HEK293T (cell line): Measurements from ENCODE around the gene VSTM2L.
A peak's percentile ranks its signal among the peaks of the same experiment; 100 is the strongest.

Experiments used
- CTCF ChIA-PET: fragments of 350-600 bp; formaldehyde crosslinking; extraction: SDS; loops from one replicate; lab custom pipeline; 2021; ENCODE audit warnings: antibody characterized with exemption, inconsistent platforms; lab: Yijun Ruan, JAX
- POLR2A ChIA-PET: fragments of 350-600 bp; formaldehyde crosslinking; extraction: SDS; loops from one replicate; lab custom pipeline; 2020; ENCODE audit warnings: antibody characterized with exemption, inconsistent platforms; lab: Yijun Ruan, JAX
- DNase-seq: peaks from one replicate; pipeline ENCODE4 v3.0.0; 2012; ENCODE audit warnings: mixed read lengths; ENCODE audit errors: extremely low spot score
- ARNT ChIP-seq: fragments of 450-650 bp; IDR thresholded peaks from 2 replicates; pipeline ENCODE4 v1.6.1; 2017; ENCODE audit warnings: mild to moderate bottlenecking
- BHLHE40 ChIP-seq: fragments of 450-650 bp; IDR thresholded peaks from 2 replicates; pipeline ENCODE4 v1.6.1; 2016; ENCODE audit warnings: mild to moderate bottlenecking, moderate library complexity, borderline replicate concordance
- CTBP1 ChIP-seq: fragments of 450-650 bp; IDR thresholded peaks from 2 replicates; pipeline ENCODE4 v1.6.1; 2016; ENCODE audit warnings: borderline replicate concordance
- ELF4 ChIP-seq: fragments of 450-650 bp; IDR thresholded peaks from 2 replicates; pipeline ENCODE4 v1.6.1; 2017; ENCODE audit warnings: antibody characterized with exemption
- FOXA1 ChIP-seq: fragments of 450-650 bp; IDR thresholded peaks from 2 replicates; pipeline ENCODE4 v1.6.1; 2016; ENCODE audit warnings: mild to moderate bottlenecking
- FOXK2 ChIP-seq: fragments of 450-650 bp; IDR thresholded peaks from 2 replicates; pipeline ENCODE4 v1.6.1; 2016; ENCODE audit warnings: mild to moderate bottlenecking
- FOXM1 ChIP-seq: fragments of 450-650 bp; IDR thresholded peaks from 2 replicates; pipeline ENCODE4 v1.6.1; 2017; ENCODE audit warnings: mild to moderate bottlenecking, borderline replicate concordance
- HDGF ChIP-seq: fragments of 450-650 bp; IDR thresholded peaks from 2 replicates; pipeline ENCODE4 v1.6.1; 2017; ENCODE audit warnings: antibody characterized with exemption, borderline replicate concordance
- L3MBTL2 ChIP-seq: fragments of 450-650 bp; conservative IDR thresholded peaks from 2 replicates; pipeline ENCODE4 v1.6.1; 2016; ENCODE audit warnings: mild to moderate bottlenecking
- LEF1 ChIP-seq: fragments of 450-650 bp; IDR thresholded peaks from 2 replicates; pipeline ENCODE4 v1.6.1; 2017; ENCODE audit warnings: mild to moderate bottlenecking, borderline replicate concordance
- NFRKB ChIP-seq: fragments of 450-650 bp; IDR thresholded peaks from 2 replicates; pipeline ENCODE4 v1.6.1; 2016; ENCODE audit warnings: mild to moderate bottlenecking, moderate library complexity
- PKNOX1 ChIP-seq: fragments of 450-650 bp; IDR thresholded peaks from 2 replicates; pipeline ENCODE4 v1.6.1; 2016
- SP1 ChIP-seq: fragments of 450-650 bp; IDR thresholded peaks from 2 replicates; pipeline ENCODE4 v1.6.1; 2017
- SUZ12 ChIP-seq: fragments of 450-650 bp; IDR thresholded peaks from 2 replicates; pipeline ENCODE4 v1.6.1; 2016; ENCODE audit warnings: mild to moderate bottlenecking
- TARDBP ChIP-seq: fragments of 450-650 bp; IDR thresholded peaks from 2 replicates; pipeline ENCODE4 v1.6.1; 2016
- ZNF384 ChIP-seq: fragments of 450-650 bp; IDR thresholded peaks from 2 replicates; pipeline ENCODE4 v1.6.1; 2016

VSTM2L gene

DNA sequence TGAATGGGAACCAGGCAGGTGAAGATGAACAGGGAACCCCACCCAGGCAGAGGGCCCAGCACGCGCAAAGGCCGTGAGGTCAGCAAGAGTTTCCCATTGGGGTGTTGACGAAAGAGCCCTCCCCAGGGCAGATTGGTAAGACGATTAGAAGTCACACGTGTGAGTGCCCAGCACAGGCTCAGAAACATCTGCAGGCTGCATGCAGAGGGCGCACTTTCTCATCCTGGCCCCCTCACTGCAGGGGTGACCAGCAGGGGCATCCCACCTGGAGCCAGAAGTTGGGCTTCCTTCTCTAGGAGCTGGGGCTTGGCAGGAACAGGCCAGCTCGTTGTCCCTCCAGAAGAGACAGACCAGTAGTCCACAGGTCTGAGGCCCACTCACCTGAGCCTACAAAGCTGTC lies 38.4 kb downstream of the VSTM2L start:
- ChIA-PET POLR2A (no interaction called here), CTCF (no interaction called here)
- DNase-seq: peak; percentile 32
- no peak for TF ChIP-seq SP1
- TF ChIP-seq LEF1: no peak
- no peak for TF ChIP-seq ARNT
- TF ChIP-seq BHLHE40: no peak
- TF ChIP-seq SUZ12: no peak
- no peak for TF ChIP-seq HDGF
- no peak for TF ChIP-seq FOXM1
- no peak for TF ChIP-seq CTBP1
- TF ChIP-seq ZNF384: no peak
- no peak for TF ChIP-seq FOXK2

GRCh38 chr20:37941992-37942391 lies 39.1 kb downstream of the VSTM2L start:
- CTCF ChIA-PET: interaction anchor here (0.6 kb wide), 1 partner anchor 31 kb away, joined by 4 read pairs; no protein-coding TSS in a partner anchor
- DNase-seq: no peak
- TF ChIP-seq FOXA1 (no peak), PKNOX1 (no peak), ARNT (no peak), BHLHE40 (no peak), HDGF (no peak), ZNF384 (no peak), LEF1 (no peak), SUZ12 (no peak), ELF4 (no peak)
- POLR2A ChIA-PET: no interaction called here

- POLR2A ChIA-PET: no interaction called here
- CTCF ChIA-PET: no interaction called here
- TF ChIP-seq BHLHE40 (no peak), LEF1 (no peak), SP1 (no peak), L3MBTL2 (no peak)
- DNase-seq: no peak
Measured at GRCh38 chr20:37943033-37943432, 40.1 kb downstream of the VSTM2L start.

DNA sequence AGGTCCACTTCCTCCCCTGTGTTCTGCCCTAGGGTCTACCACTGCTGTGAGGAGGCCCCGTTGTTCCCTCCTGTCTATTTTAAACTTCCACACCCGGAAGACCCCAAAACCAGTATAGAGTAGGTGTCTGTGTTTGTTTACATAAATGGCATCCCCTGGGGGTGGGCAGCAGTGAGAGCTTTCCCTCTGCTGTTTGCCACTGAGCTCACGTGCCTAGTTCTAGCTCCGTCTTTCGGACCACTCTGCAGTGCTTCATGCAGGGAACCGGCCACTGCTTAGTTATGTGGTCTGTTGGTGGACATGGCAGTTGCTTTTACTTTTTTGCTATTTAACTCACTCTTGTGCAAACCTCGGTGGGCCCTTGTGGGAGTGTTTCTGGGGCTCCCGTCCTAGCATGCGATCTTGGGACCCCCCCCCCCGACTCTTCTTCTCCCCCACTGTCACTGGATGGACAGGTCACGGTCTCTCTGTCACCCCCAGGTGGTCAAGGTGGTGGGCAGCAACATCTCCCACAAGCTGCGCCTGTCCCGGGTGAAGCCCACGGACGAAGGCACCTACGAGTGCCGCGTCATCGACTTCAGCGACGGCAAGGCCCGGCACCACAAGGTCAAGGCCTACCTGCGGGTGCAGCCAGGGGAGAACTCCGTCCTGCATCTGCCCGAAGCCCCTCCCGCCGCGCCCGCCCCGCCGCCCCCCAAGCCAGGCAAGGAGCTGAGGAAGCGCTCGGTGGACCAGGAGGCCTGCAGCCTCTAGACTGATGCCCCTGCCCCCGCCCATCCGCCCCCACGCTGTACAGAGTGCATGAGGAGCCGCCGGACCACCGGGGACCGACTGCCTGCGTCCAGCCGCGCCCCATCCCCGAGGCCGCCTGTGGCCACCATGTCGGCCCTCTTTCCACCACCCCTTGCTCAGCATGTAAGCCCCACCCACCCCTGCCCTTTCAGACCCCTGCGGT lies 40.9 kb downstream of the VSTM2L start:
- TF ChIP-seq NFRKB: no peak
- no peak for TF ChIP-seq ELF4
- TF ChIP-seq FOXM1: no peak
- no peak for TF ChIP-seq TARDBP
- no peak for TF ChIP-seq L3MBTL2
- TF ChIP-seq ZNF384: no peak
- TF ChIP-seq ARNT: no peak
- CTCF ChIA-PET: no interaction called here
- no peak for DNase-seq
- POLR2A ChIA-PET: no interaction called here

DNA sequence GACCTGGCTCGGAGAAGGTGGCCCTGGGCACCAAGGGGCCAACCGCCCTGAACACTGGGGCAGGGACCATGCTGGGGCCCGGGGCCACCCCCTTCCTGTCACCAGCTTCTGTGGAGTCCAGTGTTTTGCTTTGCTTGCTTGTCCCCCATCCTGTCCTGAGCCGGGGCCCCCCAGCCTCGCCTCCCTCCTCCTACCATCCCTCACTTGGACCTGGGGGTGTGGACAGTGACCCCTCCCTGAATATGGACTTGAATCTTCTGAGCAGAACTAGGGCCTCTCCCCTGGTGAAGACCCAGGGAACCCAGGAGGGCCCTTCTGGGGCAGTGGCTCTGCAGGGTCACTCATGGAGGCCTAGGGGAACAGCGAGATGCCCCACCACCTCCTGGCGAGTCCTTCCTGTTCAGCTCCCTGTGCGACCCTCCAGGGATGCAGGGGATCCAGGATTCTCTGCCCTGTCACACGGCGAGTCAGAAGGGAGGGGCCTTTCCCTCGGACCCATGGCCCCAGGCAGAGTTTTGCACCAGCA lies 41.6 kb downstream of the VSTM2L start:
- ChIA-PET CTCF (interaction anchor here (0.6 kb wide), 1 partner anchor 57 kb away, joined by 3 read pairs; no protein-coding TSS in a partner anchor), POLR2A (no interaction called here)
- DNase-seq: no peak
- TF ChIP-seq LEF1: no peak
- TF ChIP-seq SUZ12: no peak

DNA sequence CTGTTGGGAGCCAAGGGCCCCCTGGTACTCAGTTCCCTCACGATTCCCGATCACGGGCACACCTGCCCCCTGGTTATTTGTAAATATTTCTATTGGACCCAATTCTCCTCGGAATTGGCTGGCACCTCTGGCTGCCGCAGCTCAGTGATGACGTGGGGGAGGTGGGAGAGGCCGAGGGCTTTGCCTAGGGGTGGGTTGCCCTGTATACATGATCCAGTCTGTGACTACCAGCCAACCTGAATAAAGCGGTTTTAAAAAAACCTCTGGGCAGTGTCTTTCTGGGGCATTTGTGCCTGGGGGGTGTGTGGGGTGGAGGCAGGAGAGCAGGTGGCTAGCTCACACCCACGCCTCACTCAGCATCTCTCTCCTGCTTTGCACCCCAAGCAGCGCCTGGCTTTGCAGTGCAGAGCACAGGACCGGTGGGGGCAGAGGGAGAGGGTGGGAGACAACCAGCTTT lies 42.2 kb downstream of the VSTM2L start:
- TF ChIP-seq PKNOX1 (no peak), FOXK2 (no peak), HDGF (no peak), FOXM1 (no peak), ARNT (no peak), NFRKB (no peak), LEF1 (no peak), TARDBP (no peak), FOXA1 (no peak), L3MBTL2 (no peak), ELF4 (no peak), ZNF384 (no peak), SP1 (no peak), BHLHE40 (no peak), CTBP1 (no peak), SUZ12 (no peak)
- POLR2A ChIA-PET: no interaction called here
- DNase-seq: no peak
- CTCF ChIA-PET: interaction anchor here (0.6 kb wide), 1 partner anchor 58 kb away, joined by 3 read pairs; no protein-coding TSS in a partner anchor

GRCh38 chr20:37946946-37947345 lies 44.0 kb downstream of the VSTM2L start:
- DNase-seq: no peak
- POLR2A ChIA-PET: no interaction called here
- CTCF ChIA-PET: no interaction called here

More at GRCh38 chr20:37946946-37947345, 44.0 kb downstream of the VSTM2L start:
- no peak for TF ChIP-seq CTBP1
- TF ChIP-seq HDGF: no peak
- no peak for TF ChIP-seq ZNF384
- TF ChIP-seq SUZ12: no peak
- TF ChIP-seq FOXA1: no peak
- no peak for TF ChIP-seq FOXK2
- no peak for TF ChIP-seq FOXM1
- no peak for TF ChIP-seq TARDBP
- no peak for TF ChIP-seq ARNT
- no peak for TF ChIP-seq ELF4
- no peak for TF ChIP-seq SP1
- no peak for TF ChIP-seq NFRKB
- no peak for TF ChIP-seq BHLHE40
- no peak for TF ChIP-seq L3MBTL2
- TF ChIP-seq PKNOX1: no peak
- TF ChIP-seq LEF1: no peak
